CD4-positive, alpha-beta T cell treated with Interleukin-6 for 4 hours (primary cell): ENCODE data around the gene STAMBPL1.

Experiments
- DNase-seq: peaks from one replicate; pipeline ENCODE4 v3.0.0-alpha.2; 2020; ENCODE audit warnings: mixed read lengths

Gene STAMBPL1

GRCh38 chr10:88957381-88957780 is 77.3 kb downstream of the STAMBPL1 start:
- no peak for DNase-seq

DNA sequence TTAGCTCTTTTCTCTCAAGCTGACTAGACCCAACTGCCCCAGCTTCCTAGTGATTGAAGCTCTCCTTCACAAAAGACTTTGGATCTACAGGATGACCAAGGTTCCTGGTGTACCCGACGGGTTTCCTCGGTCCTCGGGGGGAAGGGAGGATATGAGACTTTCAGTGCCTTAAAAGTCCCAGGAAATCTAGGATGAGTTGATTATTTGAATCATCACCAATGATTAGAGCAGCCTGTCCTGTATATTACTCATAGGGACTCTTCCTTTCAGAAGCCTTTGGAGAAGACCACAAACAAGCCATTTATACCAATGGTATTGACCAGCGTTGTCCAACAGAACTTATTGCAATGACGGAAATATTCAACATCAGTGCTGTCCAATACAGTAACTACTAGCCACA is 78.7 kb downstream of the STAMBPL1 start:
- DNase-seq = no peak

GRCh38 chr10:88960802-88961201 is 80.8 kb downstream of the STAMBPL1 start:
- no peak for DNase-seq

DNA sequence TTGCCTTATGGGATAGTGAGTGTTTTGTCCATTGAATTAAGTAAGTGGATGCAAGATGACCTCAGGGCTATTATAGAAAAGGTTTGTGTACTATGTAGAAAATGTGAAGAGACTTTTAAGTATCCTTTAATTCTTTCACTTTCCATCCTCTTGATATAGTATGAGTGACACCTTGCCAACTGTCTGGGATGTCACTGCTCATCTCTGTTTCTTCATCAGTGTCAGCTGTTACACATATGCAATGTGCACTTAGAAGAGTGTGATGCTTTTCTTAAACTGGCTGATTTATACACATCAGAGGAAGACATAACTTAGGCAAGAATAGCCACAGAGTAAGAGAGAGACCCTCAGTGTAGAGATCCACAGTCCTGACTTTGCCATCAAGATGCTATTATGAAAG is 81.2 kb downstream of the STAMBPL1 start:
- DNase-seq = no peak

- no peak for DNase-seq
Measured at GRCh38 chr10:88962336-88962735, 82.3 kb downstream of the STAMBPL1 start.

DNA sequence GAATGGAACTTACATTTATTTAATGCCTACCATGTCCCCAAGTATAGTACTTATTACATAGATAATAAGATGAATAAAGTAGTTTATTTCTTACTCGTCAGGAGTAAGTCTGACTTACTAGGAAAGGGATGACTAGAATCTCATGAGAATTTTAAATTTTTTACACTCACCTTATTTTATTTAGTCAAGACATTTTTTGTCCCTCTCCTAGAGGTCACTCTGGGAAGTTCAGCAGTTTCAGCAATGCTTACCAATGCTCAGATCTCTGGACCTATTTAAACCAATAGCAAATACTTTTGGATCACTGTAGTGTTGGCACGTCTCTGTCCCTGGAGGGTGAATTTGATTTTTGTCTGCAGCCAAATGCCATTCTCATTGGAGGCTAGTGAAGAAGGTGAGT is 83.3 kb downstream of the STAMBPL1 start:
- DNase-seq = no peak

DNA sequence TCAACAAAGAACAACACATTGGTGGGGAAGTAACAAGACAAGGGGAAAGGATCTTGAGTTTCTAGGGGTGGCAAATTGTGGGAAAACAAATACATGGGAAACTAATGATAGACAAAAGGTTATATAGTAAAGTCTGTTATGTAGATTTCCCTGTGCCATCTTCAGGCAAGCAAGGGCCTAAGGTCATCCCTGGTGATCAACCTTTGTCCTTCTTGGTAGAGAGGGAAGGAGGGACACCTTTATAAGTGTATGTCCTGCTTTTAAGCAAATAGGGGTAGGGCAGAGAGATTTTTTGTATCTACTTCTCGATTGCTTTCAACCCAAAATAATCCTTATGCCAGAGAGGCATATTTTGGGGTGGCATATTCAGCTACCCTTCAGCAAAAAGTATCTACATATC is 84.3 kb downstream of the STAMBPL1 start:
- no peak for DNase-seq

GRCh38 chr10:88964869-88965415 is 84.9 kb downstream of the STAMBPL1 start:
- no peak for DNase-seq

- no peak for DNase-seq
Measured at GRCh38 chr10:88966797-88967196, 86.8 kb downstream of the STAMBPL1 start.

GRCh38 chr10:88968391-88968790 is 88.3 kb downstream of the STAMBPL1 start:
- no peak for DNase-seq

- no peak for DNase-seq
Measured at GRCh38 chr10:88971221-88972061, 91.4 kb downstream of the STAMBPL1 start.
